ENCODE measurements around the gene NHLRC3. TPM values are rescaled to one million over a fixed set of nuclear protein-coding genes. Genes with fewer than 3 reads are reported as not detected.

NHLRC3 gene
- total RNA-seq, 4 donors from 2014 or later = 3.2 to 58.1 (median 38.9) TPM

GRCh38 chr13:39034085-39034484 is 4.2 kb upstream of the NHLRC3 start:
- intact Hi-C loops (cut with DNase I; ENCODE audit: low total_unique reads) (no loop called here), in situ Hi-C loops (cut with MboI; ENCODE audit: low pct_ligation_motif_present in 1 of 4, low pct_unique_long_range_greater_than_20kb in 1 of 4, low sequenced_read_pairs in 3 of 4) (loop anchor here in 1 of 4 donors (25.0 kb wide), 1 partner anchor 578 kb away; the partner anchor contains the start of gene LHFPL6)
- TF ChIP-seq, protein P1, sequence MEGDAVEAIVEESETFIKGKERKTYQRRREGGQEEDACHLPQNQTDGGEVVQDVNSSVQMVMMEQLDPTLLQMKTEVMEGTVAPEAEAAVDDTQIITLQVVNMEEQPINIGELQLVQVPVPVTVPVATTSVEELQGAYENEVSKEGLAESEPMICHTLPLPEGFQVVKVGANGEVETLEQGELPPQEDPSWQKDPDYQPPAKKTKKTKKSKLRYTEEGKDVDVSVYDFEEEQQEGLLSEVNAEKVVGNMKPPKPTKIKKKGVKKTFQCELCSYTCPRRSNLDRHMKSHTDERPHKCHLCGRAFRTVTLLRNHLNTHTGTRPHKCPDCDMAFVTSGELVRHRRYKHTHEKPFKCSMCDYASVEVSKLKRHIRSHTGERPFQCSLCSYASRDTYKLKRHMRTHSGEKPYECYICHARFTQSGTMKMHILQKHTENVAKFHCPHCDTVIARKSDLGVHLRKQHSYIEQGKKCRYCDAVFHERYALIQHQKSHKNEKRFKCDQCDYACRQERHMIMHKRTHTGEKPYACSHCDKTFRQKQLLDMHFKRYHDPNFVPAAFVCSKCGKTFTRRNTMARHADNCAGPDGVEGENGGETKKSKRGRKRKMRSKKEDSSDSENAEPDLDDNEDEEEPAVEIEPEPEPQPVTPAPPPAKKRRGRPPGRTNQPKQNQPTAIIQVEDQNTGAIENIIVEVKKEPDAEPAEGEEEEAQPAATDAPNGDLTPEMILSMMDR (IDR thresholded peaks at IDR 0.05) = no peak
- no peak for TF ChIP-seq EP300 (IDR thresholded peaks at IDR 0.05; ENCODE audit: low read depth)
- TF ChIP-seq POLR2A (IDR thresholded peaks at IDR 0.05) = no peak
- TF ChIP-seq POLR2AphosphoS5 (IDR thresholded peaks at IDR 0.05) = no peak
- no peak overlapping the region for H3K27ac ChIP-seq
- peaks cover 3 to 47% (median 31%) of the 10 kb centered on the region in 4 donors for H3K4me1 ChIP-seq
- no peak overlapping the region for H3K4me3 ChIP-seq
- 56 to 61% methylated on average over 1 of the region's 1 CpG for WGBS, 2 donors (ENCODE audit: low coverage in 1 of 2)
- no peak for DNase-seq
- peaks cover 0 to 3% (median 0%) of the 10 kb centered on the region in 4 donors for H3K36me3 ChIP-seq
- no peaks in the 10 kb centered on the region for H3K9me3 ChIP-seq
- no peaks in the 10 kb centered on the region for H3K27me3 ChIP-seq

GRCh38 chr13:39035204-39035603 is 3.1 kb upstream of the NHLRC3 start:
- H3K36me3 ChIP-seq = no peaks in the 10 kb centered on the region
- no peaks in the 10 kb centered on the region for H3K9me3 ChIP-seq
- H3K27ac ChIP-seq = no peak overlapping the region
- H3K27me3 ChIP-seq = no peaks in the 10 kb centered on the region
- DNase-seq = no peak
- intact Hi-C loops (cut with DNase I; ENCODE audit: low total_unique reads) = no loop called here
- in situ Hi-C loops (cut with MboI; ENCODE audit: low pct_ligation_motif_present in 1 of 4, low pct_unique_long_range_greater_than_20kb in 1 of 4, low sequenced_read_pairs in 3 of 4) = loop anchor here in 1 of 4 donors (25.0 kb wide), 1 partner anchor 577 kb away; the partner anchor contains the start of gene LHFPL6
- TF ChIP-seq POLR2AphosphoS5 (IDR thresholded peaks at IDR 0.05) = no peak
- TF ChIP-seq EP300 (IDR thresholded peaks at IDR 0.05; ENCODE audit: low read depth) = no peak
- TF ChIP-seq POLR2A (IDR thresholded peaks at IDR 0.05) = no peak
- TF ChIP-seq, protein P1 (IDR thresholded peaks at IDR 0.05) = no peak
- peaks cover 3 to 56% (median 37%) of the 10 kb centered on the region in 4 donors for H3K4me1 ChIP-seq
- WGBS, 2 donors (ENCODE audit: low coverage in 1 of 2) = 29 to 47% methylated on average over 2 of the region's 2 CpGs
- peak overlapping the region in 2 of 4 donors; percentile 97 to 98 for H3K4me3 ChIP-seq

DNA sequence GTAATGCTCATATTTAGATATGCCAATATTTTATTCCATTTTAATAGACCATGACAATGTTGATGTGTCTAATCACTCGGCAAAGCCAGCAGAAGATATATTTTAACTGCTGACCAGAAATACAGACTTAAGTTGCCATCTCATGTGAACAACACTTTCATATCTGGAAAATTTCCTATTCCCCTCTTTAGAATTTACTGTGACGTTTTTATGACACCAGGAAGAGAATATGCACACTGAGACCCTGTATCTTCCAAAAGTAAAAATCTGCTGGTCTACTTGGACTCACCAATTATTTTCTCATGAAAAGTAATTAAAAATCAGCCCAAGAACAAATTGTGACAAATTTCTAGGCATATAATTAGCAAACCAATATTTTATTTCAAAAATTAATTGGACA is 2.5 kb upstream of the NHLRC3 start:
- TF ChIP-seq, protein P1 (IDR thresholded peaks at IDR 0.05) = no peak
- no peak for TF ChIP-seq EP300 (IDR thresholded peaks at IDR 0.05; ENCODE audit: low read depth)
- no peak for TF ChIP-seq POLR2A (IDR thresholded peaks at IDR 0.05)
- in situ Hi-C loops (cut with MboI; ENCODE audit: low pct_ligation_motif_present in 1 of 4, low pct_unique_long_range_greater_than_20kb in 1 of 4, low sequenced_read_pairs in 3 of 4) = loop anchor here in 1 of 4 donors (25.0 kb wide), 1 partner anchor 577 kb away; the partner anchor contains the start of gene LHFPL6
- H3K27me3 ChIP-seq = no peaks in the 10 kb centered on the region
- peak overlapping the region in 1 of 4 donors; percentile 96 for H3K27ac ChIP-seq
- H3K36me3 ChIP-seq = no peaks in the 10 kb centered on the region
- no peaks in the 10 kb centered on the region for H3K9me3 ChIP-seq
- no peak for DNase-seq
- peak overlapping the region in 3 of 4 donors; percentile 90 to 98 (median 97) for H3K4me3 ChIP-seq
- intact Hi-C loops (cut with DNase I; ENCODE audit: low total_unique reads) = no loop called here
- 11 to 21% methylated on average over 2 of the region's 2 CpGs for WGBS, 2 donors (ENCODE audit: low coverage in 1 of 2)
- peaks cover 3 to 62% (median 39%) of the 10 kb centered on the region in 4 donors for H3K4me1 ChIP-seq

DNA sequence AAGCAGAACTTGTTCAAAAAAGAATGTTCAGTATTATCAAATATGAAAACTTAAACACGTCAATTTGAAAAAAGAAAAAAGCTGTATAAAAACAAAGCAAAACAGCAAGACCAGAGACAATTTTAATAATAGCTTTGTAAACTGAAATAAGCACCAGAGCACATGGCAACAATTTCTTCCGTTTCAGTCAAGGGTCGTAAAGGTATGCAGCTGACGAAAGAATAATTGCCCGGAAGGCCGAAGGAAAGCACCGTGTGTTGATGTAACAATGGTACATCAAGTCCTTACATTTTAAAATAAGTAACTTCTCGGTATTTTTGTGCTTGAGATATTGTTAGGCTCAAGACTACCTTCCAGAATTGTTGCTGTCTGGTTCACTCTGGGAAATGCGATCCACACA is 2.0 kb upstream of the NHLRC3 start:
- Histone ChIP-seq H3K9me3 (no peaks in the 10 kb centered on the region), H3K27ac (peak overlapping the region in 3 of 4 donors; percentile 90 to 96 (median 94)), H3K36me3 (no peaks in the 10 kb centered on the region), H3K4me1 (peaks cover 3 to 66% (median 39%) of the 10 kb centered on the region in 4 donors), H3K4me3 (peak overlapping the region; percentile 90 to 98 (median 96)), H3K27me3 (no peaks in the 10 kb centered on the region)
- TF ChIP-seq, protein P1 (IDR thresholded peaks at IDR 0.05) = no peak
- TF ChIP-seq POLR2AphosphoS5 (IDR thresholded peaks at IDR 0.05) (no peak), EP300 (IDR thresholded peaks at IDR 0.05; ENCODE audit: low read depth) (no peak), POLR2A (IDR thresholded peaks at IDR 0.05) (no peak)
- peak; percentile 21 for DNase-seq
- intact Hi-C loops (cut with DNase I; ENCODE audit: low total_unique reads) = no loop called here
- 0 to 1% methylated on average over 8 to 9 of the region's 9 CpGs for WGBS, 2 donors (ENCODE audit: low coverage in 1 of 2)
- in situ Hi-C loops (cut with MboI; ENCODE audit: low pct_ligation_motif_present in 1 of 4, low pct_unique_long_range_greater_than_20kb in 1 of 4, low sequenced_read_pairs in 3 of 4) = loop anchor here in 1 of 4 donors (25.0 kb wide), 1 partner anchor 576 kb away; the partner anchor contains the start of gene LHFPL6

Data from transverse colon (tissue), 4 donors.